Keratinocyte (primary cell): ENCODE data around the gene NCS1. TPM values are rescaled to one million over a fixed set of nuclear protein-coding genes. Genes with fewer than 3 reads are reported as not detected.

Source experiments
- DNase-seq: peaks from one replicate; pipeline ENCODE4 v3.0.0-alpha.2; 2011; ENCODE audit warnings: low read depth, missing footprints, low spot score
- FAIRE-seq: peaks from 2 replicates; lab custom pipeline; 2011; peaks lifted over from hg19 to GRCh38; lab: Jason Lieb, UNC
- H2AFZ ChIP-seq: 2 replicates; pipeline ENCODE4 v1.6.0; 2012; ENCODE audit warnings: low read length, control low read depth, inconsistent platforms; ENCODE audit not compliant: control insufficient read depth
- H3K27ac ChIP-seq: 2 replicates; pipeline ENCODE4 v1.5.1; 2011; ENCODE audit warnings: low read length; ENCODE audit not compliant: control insufficient read depth, insufficient read depth
- H3K27me3 ChIP-seq: 3 replicates; pipeline ENCODE4 v1.6.0; 2011; ENCODE audit warnings: low read length; ENCODE audit not compliant: control insufficient read depth, insufficient read depth; ENCODE audit errors: extremely low read depth
- H3K36me3 ChIP-seq, 2 experiments: 2 replicates in 1 of 2; 3 replicates in 1 of 2; pipeline ENCODE4 v1.5.1; 2011; ENCODE audit warnings: low read length in 2 of 2, mild to moderate bottlenecking in 1 of 2; ENCODE audit not compliant: control insufficient read depth in 2 of 2, insufficient read depth in 2 of 2; ENCODE audit errors: extremely low read depth in 1 of 2
- H3K4me1 ChIP-seq: 3 replicates; pipeline ENCODE4 v1.5.1; 2011; ENCODE audit warnings: low read length; ENCODE audit not compliant: control insufficient read depth, insufficient read depth; ENCODE audit errors: extremely low read depth
- H3K4me2 ChIP-seq: 3 replicates; pipeline ENCODE4 v1.6.0; 2011; ENCODE audit warnings: low read depth, low read length; ENCODE audit not compliant: control insufficient read depth, insufficient read depth; ENCODE audit errors: extremely low read depth
- H3K4me3 ChIP-seq, 3 experiments: fragments of 200-600 bp in 1 of 3; sonication (generic) in 1 of 3; 2 replicates in 2 of 3; 3 replicates in 1 of 3; pipeline ENCODE4 v1.5.1; 2011 to 2016; ENCODE audit warnings: low read length in 3 of 3, mild to moderate bottlenecking in 3 of 3, control low read depth in 2 of 3, inconsistent platforms in 1 of 3, low read depth in 1 of 3, mixed read lengths in 1 of 3, mixed run types in 1 of 3, moderate library complexity in 1 of 3; ENCODE audit not compliant: control insufficient read depth in 2 of 3, insufficient read depth in 2 of 3; ENCODE audit errors: extremely low read depth in 1 of 3
- H3K79me2 ChIP-seq: 2 replicates; pipeline ENCODE4 v1.6.0; 2012; ENCODE audit warnings: low read length; ENCODE audit not compliant: control insufficient read depth, insufficient read depth
- H3K9ac ChIP-seq: 3 replicates; pipeline ENCODE4 v1.6.0; 2011; ENCODE audit warnings: low read length; ENCODE audit not compliant: control insufficient read depth, insufficient read depth; ENCODE audit errors: extremely low read depth
- H3K9me1 ChIP-seq: 3 replicates; pipeline ENCODE4 v1.6.0; 2011; ENCODE audit warnings: low read length; ENCODE audit not compliant: control insufficient read depth, insufficient read depth; ENCODE audit errors: extremely low read depth
- H3K9me3 ChIP-seq: 2 replicates; pipeline ENCODE4 v1.5.1; 2012; ENCODE audit warnings: low read depth, low read length; ENCODE audit not compliant: control insufficient read depth
- H4K20me1 ChIP-seq: 3 replicates; pipeline ENCODE4 v1.6.0; 2011; ENCODE audit warnings: low read length; ENCODE audit not compliant: control insufficient read depth, insufficient read depth; ENCODE audit errors: extremely low read depth
- EZH2 ChIP-seq: IDR thresholded peaks from one replicate; pipeline ENCODE4 v1.6.1; 2012; ENCODE audit warnings: inconsistent platforms, mild to moderate bottlenecking, low read length, moderate library complexity
- dilution Hi-C: fragments of 300-500 bp; cut with MboI; formaldehyde crosslinking; loops from one replicate; pipeline ENCODE4 v1.7.0; 2020; ENCODE audit warnings: low sequenced_read_pairs; ENCODE audit not compliant: extremely low pct_ligation_motif_present
- polyA plus RNA-seq, 5 experiments: library from polyadenylated mRNA; depleted of rRNA in 3 of 5; stranded (reverse) in 3 of 5; stranded (forward) in 1 of 5; unstranded in 1 of 5; fragments of >200 nt; gene quantifications; 1 replicate in 1 of 5; 2 replicates in 3 of 5; 3 replicates in 1 of 5; pipeline versions ENCODE4 v1.2.1 to v1.2.3, GENCODE V29; 2011 to 2012; ENCODE audit warnings: missing spikeins in 2 of 5, low read depth in 1 of 5, low replicate concordance in 1 of 5
- TF ChIP-seq, protein P1 (sequence below), 3 experiments: IDR thresholded peaks in 1 of 3; conservative IDR thresholded peaks in 1 of 3; optimal IDR thresholded peaks in 1 of 3; 2 replicates in 2 of 3; 3 replicates in 1 of 3; pipeline versions ENCODE3 to v1.5.1; 2011; ENCODE audit warnings: low read length in 3 of 3, mild to moderate bottlenecking in 3 of 3, moderate library complexity in 2 of 3, control low read depth in 1 of 3, inconsistent platforms in 1 of 3; ENCODE audit not compliant: insufficient read depth in 2 of 3; ENCODE audit errors: extremely low read depth in 1 of 3

NCS1 gene
- polyA plus RNA-seq, 1 donor (not counting 4 experiments of a cell fraction or from before 2014, with no cell fraction given): 49.1 TPM

DNA sequence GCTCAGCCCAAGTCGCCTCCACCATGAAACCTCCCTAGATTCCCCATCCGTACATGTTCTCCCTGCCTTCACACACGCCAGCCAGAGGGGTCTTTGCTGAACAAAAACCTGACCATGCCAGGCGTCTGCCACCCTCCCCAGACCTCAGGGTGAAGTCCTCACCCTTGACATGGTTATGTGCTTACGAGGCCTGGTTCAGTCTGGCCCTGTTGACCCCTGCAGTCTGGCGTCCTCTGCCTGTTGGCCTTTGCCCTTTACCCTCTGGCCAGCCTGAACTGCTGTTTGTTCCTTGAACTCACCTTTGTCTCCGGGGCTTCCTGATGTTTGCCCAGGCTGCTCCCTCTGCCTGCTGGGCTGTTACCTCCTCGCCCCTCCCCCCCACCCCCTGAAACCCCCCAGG, 29.8 kb downstream of the NCS1 start:
- peaks cover 47% of the 10 kb centered on the region for H3K4me1 ChIP-seq
- H3K9ac ChIP-seq: no peak overlapping the region
- no peaks in the 10 kb centered on the region for H3K9me1 ChIP-seq
- H3K36me3 ChIP-seq: peaks cover 0 to 5% of the 10 kb centered on the region in 2 experiments
- H3K4me2 ChIP-seq: peak overlapping the region; percentile 44
- H3K27me3 ChIP-seq: no peaks in the 10 kb centered on the region
- peaks cover 17% of the 10 kb centered on the region for H3K79me2 ChIP-seq
- no peak overlapping the region for H3K27ac ChIP-seq
- H4K20me1 ChIP-seq: peaks cover 7% of the 10 kb centered on the region
- no peaks in the 10 kb centered on the region for H3K9me3 ChIP-seq
- no peak for TF ChIP-seq EZH2
- TF ChIP-seq, protein P1, sequence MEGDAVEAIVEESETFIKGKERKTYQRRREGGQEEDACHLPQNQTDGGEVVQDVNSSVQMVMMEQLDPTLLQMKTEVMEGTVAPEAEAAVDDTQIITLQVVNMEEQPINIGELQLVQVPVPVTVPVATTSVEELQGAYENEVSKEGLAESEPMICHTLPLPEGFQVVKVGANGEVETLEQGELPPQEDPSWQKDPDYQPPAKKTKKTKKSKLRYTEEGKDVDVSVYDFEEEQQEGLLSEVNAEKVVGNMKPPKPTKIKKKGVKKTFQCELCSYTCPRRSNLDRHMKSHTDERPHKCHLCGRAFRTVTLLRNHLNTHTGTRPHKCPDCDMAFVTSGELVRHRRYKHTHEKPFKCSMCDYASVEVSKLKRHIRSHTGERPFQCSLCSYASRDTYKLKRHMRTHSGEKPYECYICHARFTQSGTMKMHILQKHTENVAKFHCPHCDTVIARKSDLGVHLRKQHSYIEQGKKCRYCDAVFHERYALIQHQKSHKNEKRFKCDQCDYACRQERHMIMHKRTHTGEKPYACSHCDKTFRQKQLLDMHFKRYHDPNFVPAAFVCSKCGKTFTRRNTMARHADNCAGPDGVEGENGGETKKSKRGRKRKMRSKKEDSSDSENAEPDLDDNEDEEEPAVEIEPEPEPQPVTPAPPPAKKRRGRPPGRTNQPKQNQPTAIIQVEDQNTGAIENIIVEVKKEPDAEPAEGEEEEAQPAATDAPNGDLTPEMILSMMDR (optimal IDR thresholded peaks at IDR 0.05 in 1 of 3, IDR thresholded peaks at IDR 0.05 in 1 of 3, conservative IDR thresholded peaks at IDR 0.05 in 1 of 3; ENCODE audit: extremely low read depth in 1 of 3, insufficient read depth in 2 of 3, low read length in 3 of 3): no peak
- DNase-seq (no peak), FAIRE-seq (no peak)
- H2AFZ ChIP-seq: no peak overlapping the region
- H3K4me3 ChIP-seq: no peak overlapping the region
- dilution Hi-C loops: no loop called here

DNA sequence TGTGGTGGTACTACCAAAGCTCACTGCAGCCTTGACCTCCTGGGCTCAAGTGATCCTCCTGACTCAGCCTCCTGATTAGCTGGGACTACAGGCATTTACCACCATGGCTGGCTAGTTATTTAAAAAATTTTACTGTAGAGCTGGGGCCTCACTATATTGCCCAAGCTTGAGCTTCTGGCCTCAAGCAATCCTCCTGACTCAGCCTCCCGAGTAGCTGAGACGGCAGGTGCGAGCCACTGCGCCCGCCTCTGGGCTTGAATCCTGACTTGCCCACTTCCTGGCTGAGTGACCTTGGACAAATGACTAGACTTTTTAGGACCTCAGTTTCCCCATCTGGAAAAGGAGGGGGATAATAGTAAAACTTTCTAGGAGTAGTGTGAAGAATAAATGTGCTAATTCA, 32.1 kb downstream of the NCS1 start:
- Histone ChIP-seq H3K36me3 (peaks cover 0 to 9% of the 10 kb centered on the region in 2 experiments), H3K27ac (no peak overlapping the region), H3K4me3 (no peak overlapping the region), H4K20me1 (no peaks in the 10 kb centered on the region), H3K4me2 (no peak overlapping the region), H3K27me3 (no peaks in the 10 kb centered on the region), H3K9me3 (no peaks in the 10 kb centered on the region), H3K9me1 (no peaks in the 10 kb centered on the region), H3K9ac (no peak overlapping the region), H2AFZ (no peak overlapping the region), H3K4me1 (peaks cover 26% of the 10 kb centered on the region), H3K79me2 (peaks cover 10% of the 10 kb centered on the region)
- DNase-seq (no peak), FAIRE-seq (no peak)
- TF ChIP-seq EZH2: no peak
- TF ChIP-seq, protein P1 (optimal IDR thresholded peaks at IDR 0.05 in 1 of 3, IDR thresholded peaks at IDR 0.05 in 1 of 3, conservative IDR thresholded peaks at IDR 0.05 in 1 of 3; ENCODE audit: extremely low read depth in 1 of 3, insufficient read depth in 2 of 3, low read length in 3 of 3): no peak
- dilution Hi-C loops: no loop called here
